Keratinocyte (primary cell): ENCODE measurements around the gene TOM1L1.

Source experiments
- EZH2 ChIP-seq: IDR thresholded peaks from one replicate; pipeline ENCODE4 v1.6.1; 2012; ENCODE audit warnings: inconsistent platforms, mild to moderate bottlenecking, low read length, moderate library complexity
- TF ChIP-seq, protein P1 (sequence below), 3 experiments: IDR thresholded peaks in 1 of 3; conservative IDR thresholded peaks in 1 of 3; optimal IDR thresholded peaks in 1 of 3; 2 replicates in 2 of 3; 3 replicates in 1 of 3; pipeline versions ENCODE3 to v1.5.1; 2011; ENCODE audit warnings: low read length in 3 of 3, mild to moderate bottlenecking in 3 of 3, moderate library complexity in 2 of 3, control low read depth in 1 of 3, inconsistent platforms in 1 of 3; ENCODE audit not compliant: insufficient read depth in 2 of 3; ENCODE audit errors: extremely low read depth in 1 of 3

DNA sequence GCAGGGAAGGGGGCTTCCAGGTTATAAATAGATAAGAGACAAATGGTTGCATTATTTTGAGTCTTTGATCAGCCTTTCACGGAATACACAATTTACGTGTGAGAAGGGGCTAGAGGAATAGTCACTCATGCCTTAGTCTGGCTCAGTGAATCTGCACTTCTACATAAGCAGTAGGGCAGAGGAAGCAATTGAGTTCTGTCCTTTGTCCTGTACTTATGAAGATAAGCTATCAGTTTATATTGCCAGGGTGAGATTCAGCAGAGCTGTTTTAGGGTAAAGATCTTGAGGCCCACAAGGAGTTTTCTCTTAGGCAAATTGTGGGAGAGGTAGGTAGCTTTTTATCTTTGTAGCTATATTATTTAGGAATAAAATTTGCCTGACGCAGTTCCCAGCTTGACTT, 33.3 kb downstream of the TOM1L1 start:
- TF ChIP-seq, protein P1, sequence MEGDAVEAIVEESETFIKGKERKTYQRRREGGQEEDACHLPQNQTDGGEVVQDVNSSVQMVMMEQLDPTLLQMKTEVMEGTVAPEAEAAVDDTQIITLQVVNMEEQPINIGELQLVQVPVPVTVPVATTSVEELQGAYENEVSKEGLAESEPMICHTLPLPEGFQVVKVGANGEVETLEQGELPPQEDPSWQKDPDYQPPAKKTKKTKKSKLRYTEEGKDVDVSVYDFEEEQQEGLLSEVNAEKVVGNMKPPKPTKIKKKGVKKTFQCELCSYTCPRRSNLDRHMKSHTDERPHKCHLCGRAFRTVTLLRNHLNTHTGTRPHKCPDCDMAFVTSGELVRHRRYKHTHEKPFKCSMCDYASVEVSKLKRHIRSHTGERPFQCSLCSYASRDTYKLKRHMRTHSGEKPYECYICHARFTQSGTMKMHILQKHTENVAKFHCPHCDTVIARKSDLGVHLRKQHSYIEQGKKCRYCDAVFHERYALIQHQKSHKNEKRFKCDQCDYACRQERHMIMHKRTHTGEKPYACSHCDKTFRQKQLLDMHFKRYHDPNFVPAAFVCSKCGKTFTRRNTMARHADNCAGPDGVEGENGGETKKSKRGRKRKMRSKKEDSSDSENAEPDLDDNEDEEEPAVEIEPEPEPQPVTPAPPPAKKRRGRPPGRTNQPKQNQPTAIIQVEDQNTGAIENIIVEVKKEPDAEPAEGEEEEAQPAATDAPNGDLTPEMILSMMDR (optimal IDR thresholded peaks at IDR 0.05 in 1 of 3, IDR thresholded peaks at IDR 0.05 in 1 of 3, conservative IDR thresholded peaks at IDR 0.05 in 1 of 3; ENCODE audit: extremely low read depth in 1 of 3, insufficient read depth in 2 of 3, low read length in 3 of 3), result no peak
- no peak for TF ChIP-seq EZH2
